ENCODE data around the gene LACRT.
"Not testable (repeated sequence)": the region's sequence is repeated elsewhere in the genome, so short reads cannot be mapped to it uniquely, and the experiment has no call there.

LACRT gene, protein sequence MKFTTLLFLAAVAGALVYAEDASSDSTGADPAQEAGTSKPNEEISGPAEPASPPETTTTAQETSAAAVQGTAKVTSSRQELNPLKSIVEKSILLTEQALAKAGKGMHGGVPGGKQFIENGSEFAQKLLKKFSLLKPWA

DNA sequence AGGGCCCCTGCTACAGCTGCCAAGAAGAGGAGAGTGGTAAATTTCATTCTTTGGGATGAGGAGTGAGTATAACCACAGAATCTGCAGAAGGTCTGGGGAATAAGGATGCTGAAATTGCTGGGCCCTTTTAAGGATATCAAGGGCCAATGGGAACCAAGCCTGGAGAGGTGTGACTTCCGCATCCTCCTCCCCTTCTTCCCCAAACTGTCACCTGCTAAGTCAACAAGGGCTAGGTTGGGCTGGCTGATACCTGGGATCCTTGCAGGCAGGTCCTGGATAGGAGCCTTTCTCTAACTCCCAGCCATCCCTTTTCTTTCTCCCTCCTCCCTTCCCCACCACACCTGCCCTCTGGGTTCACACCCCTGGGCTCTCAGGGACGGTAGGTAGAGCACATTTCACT lies at the start of gene LACRT:
Gene LACRT, minus strand, starts transcription at position 101 of the 400 bp plus-strand sequence. Its CDS starts 54 bp downstream, at position 47.
- Mint-ChIP-seq H3K4me3 (no peak within 1 kb of the TSS), H3K4me1 (peaks cover 5% of the 10 kb centered on the region), H3K27me3 (peaks cover 39% of the 10 kb centered on the region), H3K27ac (ENCODE audit: low read depth) (no peak within 1 kb of the TSS), H3K9me3 (no peaks in the 10 kb centered on the region), H3K36me3 (ENCODE audit: insufficient read depth) (peaks cover 2% of the 10 kb centered on the region)
- ATAC-seq (replicated peaks; ENCODE audit: extremely low read depth, poor library complexity, severe bottlenecking) (no peak), DNase-seq (ENCODE audit: low spot score in 2 of 2) (no peak)

DNA sequence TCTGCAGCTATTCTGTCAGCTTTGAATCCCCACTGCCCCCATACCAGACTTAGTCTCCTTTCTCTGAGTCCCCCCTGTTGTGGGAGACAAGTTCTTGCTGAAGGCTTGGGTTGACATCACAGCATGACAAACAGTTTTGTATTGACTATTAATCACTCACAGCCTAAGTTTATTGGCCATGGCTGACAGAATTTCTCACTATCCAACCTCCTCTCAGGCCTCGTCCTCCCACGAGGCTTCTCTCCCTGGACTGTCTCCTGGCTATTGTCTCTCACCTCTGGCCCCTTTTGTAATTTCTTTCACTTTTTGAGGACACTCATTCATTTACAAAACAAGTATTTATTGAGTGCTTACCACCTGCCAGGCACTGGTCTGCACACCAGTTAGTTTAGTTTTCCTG lies 48.7 kb upstream of the LACRT start:
- H3K4me1 Mint-ChIP-seq: no peaks in the 10 kb centered on the region

DNA sequence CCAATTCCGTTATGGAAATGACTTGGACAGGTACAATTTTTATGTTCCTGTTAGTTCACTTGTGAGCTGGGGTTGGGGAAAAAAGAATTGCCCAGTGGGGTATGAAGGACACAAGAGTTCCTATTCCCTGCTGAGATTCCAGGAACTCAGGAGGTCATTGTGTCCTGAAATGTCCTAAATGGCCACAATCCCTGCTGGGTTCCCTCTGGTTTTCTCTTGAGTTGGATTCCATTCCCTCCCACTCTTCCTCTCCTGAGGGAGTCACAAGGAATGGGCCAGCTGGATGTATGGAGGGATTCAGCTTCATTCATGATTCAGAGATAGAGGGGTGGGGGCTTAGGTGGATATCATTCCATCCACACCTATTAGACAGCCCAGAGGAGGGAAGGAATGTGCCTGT lies 48.0 kb upstream of the LACRT start:
- Mint-ChIP-seq H3K9me3 (no peaks in the 10 kb centered on the region), H3K36me3 (ENCODE audit: insufficient read depth) (no peaks in the 10 kb centered on the region), H3K4me1 (no peaks in the 10 kb centered on the region), H3K4me3 (no peak overlapping the region), H3K27me3 (peaks cover 89% of the 10 kb centered on the region), H3K27ac (ENCODE audit: low read depth) (no peak overlapping the region)
- no peak for DNase-seq (ENCODE audit: low spot score in 2 of 2)
- no peak for ATAC-seq (replicated peaks; ENCODE audit: extremely low read depth, poor library complexity, severe bottlenecking)

More for the DNA sequence above, 48.7 kb upstream of the LACRT start:
- no peak for ATAC-seq (replicated peaks; ENCODE audit: extremely low read depth, poor library complexity, severe bottlenecking)
- H3K27ac Mint-ChIP-seq (ENCODE audit: low read depth): no peak overlapping the region
- DNase-seq (ENCODE audit: low spot score in 2 of 2): no peak
- H3K36me3 Mint-ChIP-seq (ENCODE audit: insufficient read depth): no peaks in the 10 kb centered on the region
- H3K9me3 Mint-ChIP-seq: no peaks in the 10 kb centered on the region
- H3K27me3 Mint-ChIP-seq: peaks cover 89% of the 10 kb centered on the region
- no peak overlapping the region for H3K4me3 Mint-ChIP-seq

- H3K27me3 Mint-ChIP-seq: peaks cover 88% of the 10 kb centered on the region
- H3K27ac Mint-ChIP-seq (ENCODE audit: low read depth): no peak overlapping the region
- no peak for DNase-seq (ENCODE audit: low spot score in 2 of 2)
- H3K4me1 Mint-ChIP-seq: no peaks in the 10 kb centered on the region
- no peak overlapping the region for H3K4me3 Mint-ChIP-seq
- no peak for ATAC-seq (replicated peaks; ENCODE audit: extremely low read depth, poor library complexity, severe bottlenecking)
- no peaks in the 10 kb centered on the region for H3K36me3 Mint-ChIP-seq (ENCODE audit: insufficient read depth)
- H3K9me3 Mint-ChIP-seq: no peaks in the 10 kb centered on the region
Observed at GRCh38 chr12:54680374-54680773, 45.7 kb upstream of the LACRT start.

DNA sequence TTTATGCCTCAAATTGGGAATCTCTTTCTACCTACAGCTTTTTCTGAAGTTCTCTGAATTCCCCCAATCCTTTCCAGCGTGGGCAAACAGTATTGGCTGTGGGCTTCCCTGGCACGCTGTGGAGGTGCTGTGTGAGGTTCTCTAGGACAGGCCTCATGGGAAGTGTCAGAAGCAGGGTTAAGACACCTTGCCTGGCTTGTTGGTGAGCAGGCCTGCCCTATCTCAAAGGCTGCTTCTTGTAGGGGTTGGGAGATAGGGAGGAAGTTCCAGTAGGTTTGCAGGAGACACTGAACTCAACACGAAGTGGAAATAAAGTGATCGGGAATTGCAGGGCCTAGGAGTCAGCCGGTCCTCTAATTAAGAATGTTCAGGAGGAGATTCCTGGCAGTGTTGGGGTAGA lies 43.4 kb upstream of the LACRT start:
- Mint-ChIP-seq H3K4me3 (no peak overlapping the region), H3K36me3 (ENCODE audit: insufficient read depth) (no peaks in the 10 kb centered on the region), H3K27ac (ENCODE audit: low read depth) (no peak overlapping the region), H3K4me1 (no peaks in the 10 kb centered on the region), H3K9me3 (no peaks in the 10 kb centered on the region), H3K27me3 (peaks cover 66% of the 10 kb centered on the region)
- ATAC-seq (replicated peaks; ENCODE audit: extremely low read depth, poor library complexity, severe bottlenecking) (no peak), DNase-seq (ENCODE audit: low spot score in 2 of 2) (no peak)

DNA sequence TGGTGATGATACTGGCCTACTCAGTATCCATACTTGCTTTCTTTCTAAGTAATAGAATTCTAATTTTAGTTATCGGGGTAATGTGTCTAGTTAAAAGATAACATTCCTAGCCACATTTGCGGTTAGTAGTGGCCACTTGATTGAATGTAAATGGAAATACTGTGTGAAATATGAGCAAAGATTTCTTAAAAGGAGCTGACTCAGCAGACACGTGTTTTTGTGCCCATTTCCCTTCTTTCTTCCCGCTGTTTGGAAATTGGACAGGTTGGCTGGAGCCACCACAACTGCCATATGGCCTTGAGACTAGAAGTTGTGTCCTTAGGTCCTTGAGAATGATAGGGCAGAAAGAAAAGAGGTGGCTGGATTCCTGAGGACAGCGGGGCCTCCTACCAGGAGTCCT lies 33.2 kb upstream of the LACRT start:
- Mint-ChIP-seq H3K27me3 (peaks cover 71% of the 10 kb centered on the region), H3K27ac (ENCODE audit: low read depth) (no peak overlapping the region), H3K36me3 (ENCODE audit: insufficient read depth) (no peaks in the 10 kb centered on the region), H3K9me3 (no peaks in the 10 kb centered on the region), H3K4me1 (no peaks in the 10 kb centered on the region), H3K4me3 (no peak overlapping the region)
- ATAC-seq (replicated peaks; ENCODE audit: extremely low read depth, poor library complexity, severe bottlenecking) (no peak), DNase-seq (ENCODE audit: low spot score in 2 of 2) (no peak)

- ATAC-seq (replicated peaks; ENCODE audit: extremely low read depth, poor library complexity, severe bottlenecking) (no peak), DNase-seq (ENCODE audit: low spot score in 2 of 2) (no peak)
- Mint-ChIP-seq H3K4me1 (no peaks in the 10 kb centered on the region), H3K36me3 (ENCODE audit: insufficient read depth) (no peaks in the 10 kb centered on the region), H3K9me3 (no peaks in the 10 kb centered on the region), H3K27me3 (peaks cover 58% of the 10 kb centered on the region), H3K4me3 (no peak overlapping the region), H3K27ac (ENCODE audit: low read depth) (no peak overlapping the region)
Observed at GRCh38 chr12:54666008-54666407, 31.3 kb upstream of the LACRT start.

DNA sequence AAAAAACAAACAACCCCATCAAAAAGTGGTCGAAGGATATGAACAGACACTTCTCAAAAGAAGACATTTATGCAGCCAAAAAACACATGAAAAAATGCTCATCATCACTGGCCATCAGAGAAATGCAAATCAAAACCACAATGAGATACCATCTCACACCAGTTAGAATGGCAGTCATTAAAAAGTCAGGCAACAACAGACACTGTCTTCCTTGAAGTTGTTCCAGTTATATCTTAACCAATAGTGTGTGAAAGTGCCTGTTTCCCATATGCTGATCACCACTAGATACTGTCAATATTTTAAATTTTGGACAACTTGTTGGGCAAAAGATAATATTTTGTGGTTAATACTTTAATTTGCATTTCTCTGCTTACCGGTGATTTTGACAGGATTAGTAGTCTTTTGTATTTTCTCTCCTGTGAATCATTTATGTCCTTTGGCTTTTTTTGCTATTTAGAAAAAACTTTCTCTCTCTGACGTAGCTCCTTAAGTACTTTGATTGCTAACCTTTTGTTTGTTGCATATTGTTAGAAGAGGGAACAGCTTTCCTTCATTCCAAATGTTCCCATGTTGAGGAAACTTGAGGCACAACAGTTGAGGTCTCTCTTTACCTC lies 30.4 kb upstream of the LACRT start:
- H3K9me3 Mint-ChIP-seq; H3K4me1 Mint-ChIP-seq; H3K4me3 Mint-ChIP-seq; ATAC-seq (replicated peaks; ENCODE audit: extremely low read depth, poor library complexity, severe bottlenecking); H3K27ac Mint-ChIP-seq (ENCODE audit: low read depth); DNase-seq (ENCODE audit: low spot score in 2 of 2); H3K36me3 Mint-ChIP-seq (ENCODE audit: insufficient read depth): not testable (repeated sequence)
- peaks cover 49% of the 10 kb centered on the region for H3K27me3 Mint-ChIP-seq

- H3K27ac Mint-ChIP-seq (ENCODE audit: low read depth): no peak overlapping the region
- DNase-seq (ENCODE audit: low spot score in 2 of 2) (no peak), ATAC-seq (replicated peaks; ENCODE audit: extremely low read depth, poor library complexity, severe bottlenecking) (no peak)
- peaks cover 47% of the 10 kb centered on the region for H3K27me3 Mint-ChIP-seq
- H3K36me3 Mint-ChIP-seq (ENCODE audit: insufficient read depth): no peaks in the 10 kb centered on the region
- H3K9me3 Mint-ChIP-seq: no peaks in the 10 kb centered on the region
- no peak overlapping the region for H3K4me3 Mint-ChIP-seq
- H3K4me1 Mint-ChIP-seq: no peaks in the 10 kb centered on the region
Observed at GRCh38 chr12:54663603-54664002, 28.9 kb upstream of the LACRT start.

GRCh38 chr12:54662026-54662425 lies 27.3 kb upstream of the LACRT start:
- H3K4me3 Mint-ChIP-seq: no peak overlapping the region
- H3K9me3 Mint-ChIP-seq: no peaks in the 10 kb centered on the region
- no peaks in the 10 kb centered on the region for H3K4me1 Mint-ChIP-seq
- no peak for ATAC-seq (replicated peaks; ENCODE audit: extremely low read depth, poor library complexity, severe bottlenecking)
- H3K27me3 Mint-ChIP-seq: peaks cover 42% of the 10 kb centered on the region
- DNase-seq (ENCODE audit: low spot score in 2 of 2): no peak
- no peaks in the 10 kb centered on the region for H3K36me3 Mint-ChIP-seq (ENCODE audit: insufficient read depth)
- H3K27ac Mint-ChIP-seq (ENCODE audit: low read depth): no peak overlapping the region

GRCh38 chr12:54661048-54661447 lies 26.4 kb upstream of the LACRT start:
- no peak overlapping the region for H3K4me3 Mint-ChIP-seq
- no peak for DNase-seq (ENCODE audit: low spot score in 2 of 2)
- no peaks in the 10 kb centered on the region for H3K4me1 Mint-ChIP-seq
- no peak overlapping the region for H3K27ac Mint-ChIP-seq (ENCODE audit: low read depth)
- no peaks in the 10 kb centered on the region for H3K36me3 Mint-ChIP-seq (ENCODE audit: insufficient read depth)
- ATAC-seq (replicated peaks; ENCODE audit: extremely low read depth, poor library complexity, severe bottlenecking): no peak
- peaks cover 32% of the 10 kb centered on the region for H3K27me3 Mint-ChIP-seq
- no peaks in the 10 kb centered on the region for H3K9me3 Mint-ChIP-seq

DNA sequence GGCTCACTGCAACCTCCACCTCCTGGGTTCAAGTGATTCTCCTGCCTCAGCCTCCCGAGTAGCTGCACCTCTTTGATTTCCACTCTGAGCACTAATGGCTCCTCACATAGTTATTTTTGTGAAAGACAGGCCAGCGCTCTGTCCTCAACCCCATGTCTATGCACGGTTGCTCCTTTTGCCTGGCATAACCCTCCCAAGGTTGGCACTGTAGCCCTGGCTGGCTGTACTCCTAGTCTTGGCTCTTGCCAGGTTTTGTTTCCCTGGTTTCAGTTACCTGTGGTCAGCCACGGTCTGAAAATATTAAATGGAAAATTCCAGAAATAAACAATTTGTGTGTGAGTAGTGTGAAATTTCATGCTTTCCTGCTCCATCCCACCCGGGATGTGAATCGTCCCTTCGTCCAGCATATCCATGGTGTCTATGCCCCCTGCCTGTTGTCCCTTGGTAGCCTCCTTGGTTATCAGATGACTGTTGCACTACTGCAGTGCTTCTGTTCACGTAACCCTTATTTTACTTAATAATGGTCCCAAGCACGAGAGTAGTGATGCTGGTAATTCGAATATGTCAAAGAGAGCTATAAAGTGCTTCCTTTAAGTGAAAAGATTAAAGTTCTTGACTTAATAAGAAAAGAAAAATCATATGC lies 25.7 kb upstream of the LACRT start:
- DNase-seq (ENCODE audit: low spot score in 2 of 2) (no peak), ATAC-seq (replicated peaks; ENCODE audit: extremely low read depth, poor library complexity, severe bottlenecking) (no peak)
- Mint-ChIP-seq H3K27me3 (peaks cover 26% of the 10 kb centered on the region), H3K9me3 (no peaks in the 10 kb centered on the region), H3K4me3 (no peak overlapping the region), H3K36me3 (ENCODE audit: insufficient read depth) (no peaks in the 10 kb centered on the region), H3K27ac (ENCODE audit: low read depth) (no peak overlapping the region), H3K4me1 (no peaks in the 10 kb centered on the region)
